ENCODE data around the gene FOXL3.

Gene FOXL3

DNA sequence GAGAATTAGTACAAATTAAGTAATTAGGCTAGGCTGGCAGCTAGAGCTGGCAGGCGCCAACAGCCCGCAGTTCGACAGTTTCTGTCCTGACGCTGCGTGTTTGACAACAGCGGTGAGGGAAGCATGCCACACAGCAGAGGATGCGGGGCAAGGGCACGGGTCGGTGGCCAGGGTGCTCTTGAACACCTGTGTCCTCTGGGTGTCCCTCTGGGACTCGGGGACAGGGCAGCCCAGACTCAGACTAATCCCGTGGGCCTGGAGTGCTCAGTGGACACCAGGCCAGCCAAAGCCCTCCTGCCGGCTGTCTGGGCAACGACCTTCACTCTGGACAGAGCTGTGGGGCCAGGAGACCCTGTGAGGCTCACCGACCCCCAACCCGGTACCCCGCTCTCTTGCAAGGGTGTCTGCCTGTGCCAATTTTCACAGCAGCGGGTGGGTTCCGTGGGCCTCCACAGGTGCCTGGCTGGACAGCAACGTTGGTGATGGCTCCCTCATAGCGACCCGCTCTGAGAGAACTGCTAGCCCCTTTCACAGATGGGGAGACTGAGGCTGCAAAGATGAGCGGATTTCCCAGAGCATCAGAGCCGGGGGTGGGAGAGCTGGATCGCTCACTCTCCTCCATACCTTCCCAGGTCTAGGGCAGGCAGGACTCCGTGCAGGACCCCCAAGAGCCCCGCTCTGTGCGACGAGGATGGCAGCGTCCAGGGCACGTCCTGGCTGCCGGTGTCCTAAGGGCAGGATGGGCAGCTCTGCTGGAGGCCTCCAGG lies 48.5 kb downstream of the FOXL3 start:
- DNase-seq (ENCODE audit: low read depth), result no peak

DNA sequence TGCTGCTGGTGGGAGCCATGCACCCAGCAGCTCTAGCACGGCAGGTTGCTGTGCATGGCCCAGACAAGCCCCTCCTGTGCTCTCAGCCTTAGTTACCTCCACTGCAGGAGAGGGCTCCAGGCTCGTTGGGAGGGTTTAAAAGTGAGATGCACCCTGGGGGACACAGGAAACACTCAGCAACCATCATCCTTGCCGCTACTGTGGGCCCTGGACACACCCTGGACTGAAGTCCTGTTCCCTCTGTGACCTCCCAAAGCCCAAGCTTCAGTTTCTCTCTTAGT lies 49.0 kb downstream of the FOXL3 start:
- no peak for DNase-seq (ENCODE audit: low read depth)

DNA sequence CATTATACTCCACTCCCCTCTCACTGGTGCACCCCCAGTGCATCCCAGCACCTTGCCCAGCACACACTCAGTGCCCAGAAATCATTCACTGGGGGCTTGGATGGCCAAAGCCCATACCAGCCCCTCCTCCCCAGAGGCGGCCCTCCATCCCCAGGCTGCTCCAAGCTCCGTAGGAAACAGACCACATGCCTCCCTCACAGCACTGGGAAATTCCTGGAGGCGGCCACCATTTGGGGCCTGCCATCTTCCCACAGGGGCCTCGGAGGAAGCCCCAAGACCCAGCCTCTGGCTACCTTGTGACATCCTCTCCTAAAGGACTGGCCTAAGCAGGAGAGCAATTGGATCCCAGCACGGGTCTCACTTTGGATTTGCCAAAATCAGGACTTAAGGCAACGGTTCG lies 49.7 kb downstream of the FOXL3 start:
- no peak for DNase-seq (ENCODE audit: low read depth)

DNA sequence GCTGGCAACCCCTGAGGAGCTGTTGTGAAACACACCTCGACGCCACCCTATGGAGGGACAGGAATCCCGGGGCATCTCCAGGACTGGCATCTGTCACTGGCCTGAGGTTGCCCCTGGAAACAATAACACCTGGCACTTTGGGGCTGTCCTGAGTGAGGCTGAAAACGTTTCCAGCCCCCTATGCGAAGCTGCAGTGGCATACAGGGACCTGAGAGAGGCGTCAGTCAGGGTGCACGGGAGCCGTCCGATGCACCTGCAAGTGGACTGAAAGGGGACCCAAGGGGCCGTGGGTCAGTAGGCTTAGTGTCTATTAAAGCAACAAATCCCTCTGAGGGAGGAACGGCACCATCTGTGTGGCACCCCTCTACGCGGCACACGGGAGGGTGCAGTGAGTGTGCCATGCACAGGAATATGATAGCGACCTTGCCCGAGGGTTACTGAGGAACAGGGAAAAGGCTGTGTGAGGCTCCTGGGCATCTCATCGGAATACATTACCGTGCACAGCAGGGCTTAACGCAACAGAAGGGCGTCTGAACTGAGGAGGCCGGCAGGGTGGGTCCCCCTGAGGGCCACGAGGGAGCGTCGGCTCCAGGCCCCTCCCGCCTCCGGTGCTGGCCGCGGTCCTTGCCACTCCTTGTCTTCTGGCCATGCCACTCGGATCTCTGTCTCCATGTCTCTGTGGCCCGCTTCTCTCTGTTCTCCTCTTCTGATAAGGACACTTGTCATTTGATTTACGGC lies 50.4 kb downstream of the FOXL3 start:
- DNase-seq (ENCODE audit: low read depth), result no peak
